Esophagus muscularis mucosa (tissue), 4 donors: ENCODE measurements around the gene DSCAML1. TPM values are rescaled to one million over a fixed set of nuclear protein-coding genes. Genes with fewer than 3 reads are reported as not detected.

ENCODE experiments used
- DNase-seq: peaks from one replicate; pipeline ENCODE4 v3.0.0-alpha.2; 2017; ENCODE audit errors: extremely low spot score
- H3K27ac ChIP-seq, 4 donors: fragments of 200-600 bp; sonication (generic); replicated peaks in 1 of 4; 1 replicate in 3 of 4; 2 replicates in 1 of 4; pipeline ENCODE4 v1.5.1; 2016 to 2019; ENCODE audit warnings: mild to moderate bottlenecking in 1 of 4
- H3K27me3 ChIP-seq, 4 donors: fragments of 200-600 bp; sonication (generic); one replicate each; pipeline versions ENCODE4 v1.5.1 to v1.6.0; 2016 to 2019
- H3K36me3 ChIP-seq, 4 donors: fragments of 200-600 bp; sonication (generic); one replicate each; pipeline ENCODE4 v1.5.1; 2016 to 2019
- H3K4me1 ChIP-seq, 4 donors: fragments of 200-600 bp; sonication (generic); one replicate each; pipeline ENCODE4 v1.5.1; 2016 to 2019
- H3K4me3 ChIP-seq, 4 donors: fragments of 200-600 bp; sonication (generic); 1 replicate in 2 of 4; 2 replicates in 2 of 4; pipeline ENCODE4 v1.5.1; 2016 to 2019; ENCODE audit warnings: mild to moderate bottlenecking in 4 of 4, moderate library complexity in 1 of 4
- H3K9me3 ChIP-seq, 4 donors: fragments of 200-600 bp; sonication (generic); 1 replicate in 3 of 4; 2 replicates in 1 of 4; pipeline ENCODE4 v1.5.1; 2016 to 2019
- EP300 ChIP-seq: sonication (generic); formaldehyde crosslinking; IDR thresholded peaks from one replicate; pipeline ENCODE4 v1.6.1; 2017; ENCODE audit warnings: antibody characterized with exemption
- POLR2A ChIP-seq: fragments of 450-650 bp; IDR thresholded peaks from one replicate; pipeline ENCODE4 v1.6.1; 2017; ENCODE audit warnings: antibody characterized with exemption, moderate library complexity, mild to moderate bottlenecking, low read depth
- POLR2AphosphoS5 ChIP-seq, 2 donors: sonication (generic); formaldehyde crosslinking; IDR thresholded peaks; one replicate each; pipeline ENCODE4 v1.6.1; 2017; ENCODE audit warnings: antibody characterized with exemption in 2 of 2
- WGBS: methylation state at CpG from one replicate; pipeline ENCODE4 v1.1.5; 2018; 5-methylcytosine and 5-hydroxymethylcytosine counted together
- intact Hi-C: fragments of 100-400 bp; cut with DNase I; formaldehyde crosslinking; loops from one replicate; pipeline ENCODE4 v1.15.1; 2023
- total RNA-seq, 4 donors: library from RNA; depleted of rRNA; stranded (reverse); fragments of >200 nt; gene quantifications; one replicate each; pipeline versions ENCODE4 v1.1.0 to v1.2.1, GENCODE V29; 2016
- TF ChIP-seq, protein P1 (sequence below), 3 experiments: fragments of 200-600 bp in 2 of 3; fragments of 450-650 bp in 1 of 3; sonication (generic) in 2 of 3; IDR thresholded peaks; one replicate each; pipeline ENCODE4 v1.5.1; 2017 to 2019; ENCODE audit warnings: antibody characterized with exemption in 3 of 3, mild to moderate bottlenecking in 2 of 3, moderate library complexity in 1 of 3

Gene DSCAML1
- total RNA-seq, 4 donors from 2014 or later, result 0.50 to 5.8 (median 1.2) TPM

DNA sequence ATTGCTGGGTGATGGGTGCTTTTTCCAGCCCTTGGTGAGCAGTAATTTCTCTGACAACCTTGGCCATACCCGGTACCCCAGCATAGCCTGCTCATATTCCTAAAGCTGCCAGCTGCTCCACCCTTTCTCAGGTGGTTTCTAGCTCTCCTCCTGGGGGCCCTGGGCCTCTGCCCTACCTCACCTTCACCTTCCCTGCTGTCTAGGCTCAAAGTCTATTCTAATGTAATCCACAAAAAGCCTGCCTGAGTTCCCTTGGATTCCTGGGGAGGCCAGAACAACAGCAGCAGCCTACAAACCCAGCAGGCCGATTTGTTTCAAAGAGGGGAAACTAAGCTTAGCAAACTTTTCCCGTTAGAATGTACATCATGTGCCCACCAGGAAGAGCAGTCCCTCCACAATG, 117.6 kb downstream of the DSCAML1 start:
- Histone ChIP-seq H3K27me3 (peaks cover 0 to 8% (median 0%) of the 10 kb centered on the region in 4 donors), H3K4me3 (no peak overlapping the region), H3K9me3 (no peaks in the 10 kb centered on the region), H3K27ac (no peak overlapping the region), H3K4me1 (no peaks in the 10 kb centered on the region), H3K36me3 (no peaks in the 10 kb centered on the region)
- DNase-seq, result no peak
- no peak for TF ChIP-seq EP300
- no peak for TF ChIP-seq POLR2AphosphoS5 (IDR thresholded peaks at IDR 0.05)
- no peak for TF ChIP-seq POLR2A
- TF ChIP-seq, protein P1, sequence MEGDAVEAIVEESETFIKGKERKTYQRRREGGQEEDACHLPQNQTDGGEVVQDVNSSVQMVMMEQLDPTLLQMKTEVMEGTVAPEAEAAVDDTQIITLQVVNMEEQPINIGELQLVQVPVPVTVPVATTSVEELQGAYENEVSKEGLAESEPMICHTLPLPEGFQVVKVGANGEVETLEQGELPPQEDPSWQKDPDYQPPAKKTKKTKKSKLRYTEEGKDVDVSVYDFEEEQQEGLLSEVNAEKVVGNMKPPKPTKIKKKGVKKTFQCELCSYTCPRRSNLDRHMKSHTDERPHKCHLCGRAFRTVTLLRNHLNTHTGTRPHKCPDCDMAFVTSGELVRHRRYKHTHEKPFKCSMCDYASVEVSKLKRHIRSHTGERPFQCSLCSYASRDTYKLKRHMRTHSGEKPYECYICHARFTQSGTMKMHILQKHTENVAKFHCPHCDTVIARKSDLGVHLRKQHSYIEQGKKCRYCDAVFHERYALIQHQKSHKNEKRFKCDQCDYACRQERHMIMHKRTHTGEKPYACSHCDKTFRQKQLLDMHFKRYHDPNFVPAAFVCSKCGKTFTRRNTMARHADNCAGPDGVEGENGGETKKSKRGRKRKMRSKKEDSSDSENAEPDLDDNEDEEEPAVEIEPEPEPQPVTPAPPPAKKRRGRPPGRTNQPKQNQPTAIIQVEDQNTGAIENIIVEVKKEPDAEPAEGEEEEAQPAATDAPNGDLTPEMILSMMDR (IDR thresholded peaks at IDR 0.05), result no peak
- intact Hi-C loops, result no loop called here
- WGBS, result 82% methylated on average over 3 of the region's 3 CpGs

DNA sequence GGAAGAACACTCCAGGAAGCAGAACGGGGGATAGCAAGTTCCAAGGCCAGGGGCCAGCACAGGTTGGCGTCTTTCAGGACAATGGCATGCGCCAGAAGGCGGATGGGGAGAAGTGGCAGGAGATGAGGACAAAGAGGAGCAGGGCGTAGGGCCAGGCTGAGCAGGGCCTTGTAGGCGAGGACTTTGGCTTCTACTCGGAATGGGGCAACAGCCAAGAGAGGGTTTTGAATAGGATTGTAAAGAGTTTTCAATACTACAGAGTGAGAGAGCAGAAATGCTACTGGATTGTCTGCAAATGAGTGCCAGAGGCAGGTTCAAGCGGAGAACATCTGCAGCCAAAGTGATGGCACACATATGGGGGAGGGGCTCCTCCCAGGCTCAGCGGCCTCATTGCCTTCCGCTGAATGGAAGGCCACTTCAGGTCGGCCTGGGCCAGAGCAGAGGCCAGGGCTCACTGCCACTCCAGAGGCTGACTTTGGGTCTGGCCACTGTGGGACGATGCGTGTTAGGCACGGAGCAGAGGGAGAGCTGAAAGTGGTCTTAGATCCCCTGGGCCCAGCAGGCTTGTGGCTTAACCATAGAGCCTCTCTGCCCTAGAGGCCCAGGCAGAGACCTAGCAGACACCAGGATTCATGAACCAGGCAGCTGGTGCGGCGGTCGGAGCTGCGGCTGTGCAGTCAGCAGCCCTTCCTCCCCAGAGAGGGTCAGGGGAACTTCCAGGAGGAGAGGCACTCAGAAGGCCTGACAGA, 118.2 kb downstream of the DSCAML1 start:
- H3K4me1 ChIP-seq, result no peaks in the 10 kb centered on the region
- peaks cover 0 to 13% (median 0%) of the 10 kb centered on the region in 4 donors for H3K27me3 ChIP-seq
- H3K36me3 ChIP-seq, result no peaks in the 10 kb centered on the region
- no peak for DNase-seq
- no peak overlapping the region for H3K27ac ChIP-seq
- H3K9me3 ChIP-seq, result no peaks in the 10 kb centered on the region
- no peak for TF ChIP-seq EP300
- TF ChIP-seq POLR2AphosphoS5 (IDR thresholded peaks at IDR 0.05), result no peak
- TF ChIP-seq, protein P1 (IDR thresholded peaks at IDR 0.05), result no peak
- TF ChIP-seq POLR2A, result no peak
- 87% methylated on average over 18 of the region's 18 CpGs for WGBS
- no peak overlapping the region for H3K4me3 ChIP-seq
- intact Hi-C loops, result no loop called here

DNA sequence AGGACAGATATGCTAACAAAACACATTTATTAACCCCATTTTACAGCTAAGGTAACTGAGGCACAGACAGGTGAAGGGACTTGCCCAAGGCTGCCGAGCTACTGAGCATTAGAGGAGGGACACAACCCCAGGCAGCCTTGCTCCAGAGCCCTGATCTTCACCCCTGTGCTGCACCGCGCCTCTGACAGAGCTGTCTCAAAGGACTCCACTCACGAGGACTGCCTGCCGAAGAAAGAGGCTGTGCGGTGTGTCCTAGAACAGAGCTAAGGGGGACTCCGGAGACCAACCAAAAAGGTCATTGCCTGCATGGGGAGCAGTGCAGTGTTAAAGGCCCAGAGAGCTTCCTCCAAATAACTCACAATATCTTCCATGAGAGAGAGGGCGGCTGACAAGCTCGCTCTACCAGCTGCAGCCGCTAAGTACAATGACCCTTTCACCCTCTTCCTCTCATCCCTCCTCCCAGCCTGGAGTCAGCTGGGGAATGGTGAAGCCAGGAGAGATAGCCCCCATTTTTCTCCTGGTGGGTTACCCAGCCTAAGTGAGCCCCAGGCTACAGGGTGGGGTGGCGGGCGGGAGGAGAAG, 119.2 kb downstream of the DSCAML1 start:
- WGBS, result 73% methylated on average over 11 of the region's 12 CpGs
- Histone ChIP-seq H3K4me3 (no peak overlapping the region), H3K36me3 (no peaks in the 10 kb centered on the region), H3K27ac (no peak overlapping the region), H3K4me1 (no peaks in the 10 kb centered on the region), H3K9me3 (no peaks in the 10 kb centered on the region), H3K27me3 (peaks cover 0 to 13% (median 0%) of the 10 kb centered on the region in 4 donors)
- no peak for DNase-seq
- intact Hi-C loops, result no loop called here
- TF ChIP-seq, protein P1 (IDR thresholded peaks at IDR 0.05), result no peak
- no peak for TF ChIP-seq POLR2A
- no peak for TF ChIP-seq EP300
- no peak for TF ChIP-seq POLR2AphosphoS5 (IDR thresholded peaks at IDR 0.05)

DNA sequence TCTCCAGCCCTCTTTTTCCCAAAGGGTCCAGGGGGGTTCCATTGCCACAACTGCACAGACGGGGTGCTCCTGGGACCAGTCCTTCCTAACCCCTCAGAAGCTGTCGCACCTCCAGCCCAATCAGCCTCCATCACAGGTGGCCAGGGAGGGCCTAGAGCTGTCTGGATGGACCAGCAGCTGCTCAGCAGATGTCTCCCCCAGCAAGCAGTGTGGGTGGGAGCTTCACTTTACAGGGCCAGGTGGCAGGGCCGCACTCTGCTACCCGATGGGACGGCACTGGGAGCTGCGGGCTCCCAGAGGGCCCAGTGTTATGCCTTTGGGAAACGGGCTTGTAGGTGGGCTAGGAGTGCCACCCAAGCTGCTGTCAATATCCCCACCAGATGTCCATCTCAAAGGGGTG, 120.5 kb downstream of the DSCAML1 start:
- Histone ChIP-seq H3K9me3 (no peaks in the 10 kb centered on the region), H3K27ac (no peak overlapping the region), H3K27me3 (peaks cover 0 to 13% (median 0%) of the 10 kb centered on the region in 4 donors), H3K4me3 (no peak overlapping the region), H3K4me1 (no peaks in the 10 kb centered on the region), H3K36me3 (no peaks in the 10 kb centered on the region)
- TF ChIP-seq, protein P1 (IDR thresholded peaks at IDR 0.05), result no peak
- TF ChIP-seq EP300 (no peak), POLR2A (no peak), POLR2AphosphoS5 (IDR thresholded peaks at IDR 0.05) (no peak)
- WGBS, result 100% methylated on average over 6 of the region's 7 CpGs
- no peak for DNase-seq
- intact Hi-C loops, result no loop called here
